ENCODE data around the gene PPDPF.
A peak's percentile ranks its signal among the peaks of the same experiment; 100 is the strongest.
"Not testable (repeated sequence)": the region's sequence is repeated elsewhere in the genome, so short reads cannot be mapped to it uniquely, and the experiment has no call there.

Gene PPDPF, protein sequence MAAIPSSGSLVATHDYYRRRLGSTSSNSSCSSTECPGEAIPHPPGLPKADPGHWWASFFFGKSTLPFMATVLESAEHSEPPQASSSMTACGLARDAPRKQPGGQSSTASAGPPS
- total RNA-seq = 22.4 to 23.7 reads per million in 2 donors

DNA sequence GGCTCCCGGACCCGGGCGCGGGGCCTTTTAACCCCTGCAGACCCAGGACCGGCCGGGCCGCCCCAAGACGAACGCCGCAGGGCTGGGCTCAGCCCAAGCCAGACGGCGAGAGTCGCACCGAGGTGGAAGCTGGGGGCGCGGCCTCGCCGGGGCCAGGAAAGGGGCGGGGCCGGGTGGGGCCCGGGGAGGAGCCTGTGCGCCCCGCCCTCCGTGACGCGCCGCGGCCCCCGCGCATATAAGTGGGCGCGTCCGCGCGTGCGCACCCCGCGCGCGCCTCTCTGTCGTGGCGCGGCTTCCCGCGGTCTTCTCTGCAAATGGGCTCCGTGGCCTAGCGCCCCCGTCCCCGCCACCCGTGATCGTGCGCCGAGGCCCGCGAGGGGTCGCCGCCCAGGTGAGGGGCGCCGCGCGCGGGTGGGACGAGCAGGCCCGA, at the start of gene PPDPF:
Gene PPDPF (plus strand): TSS at position 262 of the 430 bp plus-strand sequence. CDS start 544 bp downstream, outside the sequence.
- peak; percentile 82 for DNase-seq

DNA sequence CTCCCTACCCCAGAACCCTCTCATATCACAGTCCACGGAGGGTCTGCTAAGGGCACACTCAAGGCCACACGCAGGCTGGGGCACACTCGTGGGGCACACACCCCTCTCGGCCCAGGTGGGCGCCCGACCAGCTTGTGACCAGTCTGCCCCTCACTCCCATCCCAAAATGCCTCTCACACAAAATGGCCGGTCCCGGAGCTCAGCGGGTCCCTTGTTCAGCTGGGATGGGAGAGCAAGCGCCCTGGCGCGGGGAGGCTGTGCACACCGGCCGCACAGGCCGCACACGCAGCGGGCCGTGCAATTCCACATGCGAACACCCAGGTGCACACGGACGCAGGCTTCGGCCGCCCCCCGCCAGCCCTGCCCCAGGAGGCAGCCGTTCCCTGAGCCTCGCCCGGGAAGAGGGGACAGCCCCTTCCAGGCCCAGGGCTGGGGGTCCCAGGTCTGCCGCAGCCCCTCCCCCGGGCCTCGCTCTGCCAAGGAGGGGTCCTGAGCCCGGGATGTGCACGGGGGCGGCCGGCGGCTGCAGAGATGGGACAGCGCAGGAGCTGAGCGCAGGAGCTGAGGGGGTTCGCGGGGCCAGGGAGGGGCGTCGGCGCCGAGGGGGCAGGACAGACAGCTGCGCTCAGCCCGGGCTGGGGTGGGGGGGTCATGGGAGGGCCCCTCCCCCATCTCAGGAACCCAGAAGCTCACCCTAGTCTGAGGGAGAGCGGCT, 49.4 kb upstream of the PPDPF start:
- no peak for DNase-seq

DNA sequence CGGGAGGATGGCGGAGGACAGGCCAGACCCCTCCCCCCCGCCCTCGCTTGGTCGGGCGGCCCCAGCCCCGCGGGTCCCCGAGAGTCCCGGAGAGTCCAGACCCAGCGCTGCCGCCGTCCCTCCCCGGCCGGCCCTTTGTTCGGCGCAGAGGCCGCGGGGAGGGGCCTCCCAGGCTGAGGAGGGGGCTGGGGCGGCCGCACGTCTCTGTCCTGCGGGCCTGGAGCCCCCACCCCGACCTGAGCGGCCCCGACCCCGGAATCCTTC, 48.9 kb upstream of the PPDPF start:
- DNase-seq = no peak

DNA sequence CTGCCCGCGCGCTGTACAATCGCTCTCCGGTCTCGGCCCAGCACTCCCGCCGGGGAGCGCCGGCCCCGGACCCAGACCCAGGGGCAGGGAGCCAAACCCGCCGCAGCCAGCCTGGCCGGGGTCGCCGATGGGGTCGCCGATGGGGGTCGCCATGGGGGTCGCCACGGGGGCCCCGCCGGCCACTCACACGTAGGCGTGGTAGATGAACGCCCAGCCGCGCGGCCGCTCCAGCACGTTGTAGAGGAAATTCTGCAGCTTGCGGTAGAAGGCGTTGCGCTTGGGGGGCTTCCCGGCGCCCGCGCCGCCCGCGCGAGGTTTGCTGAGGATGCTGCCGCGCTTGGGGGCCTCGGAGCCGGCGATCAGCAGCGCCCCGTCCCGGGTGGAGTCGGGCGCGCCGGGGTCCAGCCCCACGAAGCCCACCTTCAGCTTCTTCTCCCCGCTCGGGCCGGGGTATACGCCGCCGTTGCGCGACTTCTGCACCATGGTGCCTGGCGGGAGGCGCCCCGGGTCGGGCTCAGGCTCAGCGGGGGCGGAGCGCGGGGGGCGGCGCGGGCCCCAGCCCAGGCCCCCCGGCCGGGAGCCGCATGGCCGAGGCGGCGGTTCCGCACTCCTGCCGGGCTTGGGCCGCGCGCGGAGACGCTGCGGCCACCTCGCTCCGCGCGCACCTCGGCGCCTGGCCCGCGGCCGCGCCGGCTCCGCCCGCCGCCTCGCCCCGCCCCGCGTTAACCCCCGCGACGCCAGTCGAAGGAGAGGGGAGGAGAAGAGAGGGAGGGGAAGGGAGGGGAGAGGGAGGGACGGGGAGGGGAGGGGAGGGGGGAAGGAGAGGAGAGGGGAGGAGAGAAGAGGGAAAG, 48.4 kb upstream of the PPDPF start, which contains the start of gene KCNQ2:
Gene KCNQ2 (minus strand): TSS at position 675 of the 851 bp plus-strand sequence. CDS start 192 bp downstream, at position 483.
- DNase-seq = no peak

DNA sequence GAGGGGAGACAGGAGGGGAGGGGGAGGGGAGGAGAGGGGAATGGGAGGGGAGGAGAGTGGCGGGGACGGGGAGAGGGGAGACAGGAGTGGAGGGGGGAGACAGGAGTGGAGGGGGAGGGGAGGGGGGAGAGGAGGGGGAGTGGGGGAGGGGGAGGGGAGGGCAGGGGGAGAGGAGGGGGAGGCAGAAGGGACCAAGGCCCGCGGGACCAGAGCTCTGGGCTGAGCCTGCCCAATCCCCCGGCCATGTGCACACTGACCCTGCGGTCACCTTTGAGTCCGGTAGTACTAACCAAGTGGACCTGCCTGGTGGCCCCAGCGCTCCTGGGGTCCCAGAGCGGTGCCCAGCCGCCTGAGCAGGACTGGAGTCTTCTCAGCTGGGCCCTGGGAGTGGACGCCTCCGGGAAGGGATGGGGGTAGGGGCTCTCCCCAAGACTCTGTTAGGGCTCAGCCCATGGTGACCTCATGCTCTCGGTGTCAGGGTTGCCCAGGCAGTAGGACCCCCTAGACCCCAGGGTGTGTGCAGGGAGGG, 47.6 kb upstream of the PPDPF start:
- DNase-seq = no peak

DNA sequence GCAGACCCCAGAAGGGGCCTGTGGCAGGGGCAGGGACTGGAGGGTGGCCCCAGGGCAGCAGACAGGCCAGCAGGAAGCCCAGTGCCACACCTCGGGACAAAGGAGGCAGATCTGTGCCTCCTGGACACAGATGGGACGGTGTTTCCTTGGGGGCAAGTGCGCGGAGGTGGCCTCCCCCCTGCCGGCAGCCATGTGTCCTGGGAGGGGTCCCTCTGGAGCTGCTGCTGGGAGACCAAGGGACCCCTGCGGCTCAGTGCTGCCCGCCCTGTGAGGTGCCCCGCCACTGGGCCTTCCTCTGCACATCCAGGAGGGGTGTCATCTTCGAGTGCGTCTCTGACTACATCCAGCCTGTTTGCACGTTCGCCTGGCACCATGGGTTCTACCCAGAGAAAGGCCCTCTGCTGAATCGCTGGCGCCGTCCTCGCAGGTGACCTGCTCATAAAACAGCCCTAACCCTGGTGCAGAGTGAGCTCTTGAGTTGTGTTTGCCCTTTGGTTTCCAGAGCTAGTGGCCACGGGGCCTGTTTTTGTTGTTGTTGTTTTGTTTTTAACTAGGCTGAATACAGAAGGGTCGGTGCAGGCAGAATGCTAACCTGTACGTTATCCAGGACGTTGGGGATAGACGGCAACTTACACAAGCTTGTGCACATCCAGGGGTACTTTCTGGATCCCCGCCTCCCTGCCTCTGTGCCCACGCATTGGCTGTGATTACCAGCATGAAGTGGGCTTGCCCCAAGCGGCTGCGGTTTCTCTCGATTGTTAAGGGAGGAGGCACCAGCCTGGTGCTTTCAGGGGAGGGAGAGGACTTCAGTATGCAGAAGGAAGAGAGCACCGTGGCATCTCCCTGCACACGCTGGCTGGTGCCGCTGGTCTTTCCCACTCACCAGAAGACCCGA, 46.8 kb upstream of the PPDPF start:
- no peak for DNase-seq

DNA sequence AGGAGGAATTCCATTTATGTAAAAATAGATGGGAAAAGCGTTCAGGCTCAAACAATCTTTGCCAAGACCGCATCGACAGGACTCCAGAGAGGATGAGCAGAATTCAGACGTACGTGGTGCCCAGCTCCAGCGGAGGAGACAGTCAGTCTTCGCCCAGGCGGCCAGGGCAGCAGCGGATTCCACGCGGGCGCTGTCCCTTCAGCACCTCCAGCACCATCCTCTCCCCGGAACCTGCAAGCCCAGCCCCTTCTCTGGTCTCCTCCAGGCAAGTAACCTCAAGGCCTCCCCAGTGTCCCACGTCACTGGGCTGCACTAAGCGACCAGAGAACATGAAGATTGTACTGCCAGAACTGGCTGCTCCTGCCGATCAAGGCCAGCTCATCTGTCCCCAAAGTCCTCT, 45.4 kb upstream of the PPDPF start:
- DNase-seq = no peak

DNA sequence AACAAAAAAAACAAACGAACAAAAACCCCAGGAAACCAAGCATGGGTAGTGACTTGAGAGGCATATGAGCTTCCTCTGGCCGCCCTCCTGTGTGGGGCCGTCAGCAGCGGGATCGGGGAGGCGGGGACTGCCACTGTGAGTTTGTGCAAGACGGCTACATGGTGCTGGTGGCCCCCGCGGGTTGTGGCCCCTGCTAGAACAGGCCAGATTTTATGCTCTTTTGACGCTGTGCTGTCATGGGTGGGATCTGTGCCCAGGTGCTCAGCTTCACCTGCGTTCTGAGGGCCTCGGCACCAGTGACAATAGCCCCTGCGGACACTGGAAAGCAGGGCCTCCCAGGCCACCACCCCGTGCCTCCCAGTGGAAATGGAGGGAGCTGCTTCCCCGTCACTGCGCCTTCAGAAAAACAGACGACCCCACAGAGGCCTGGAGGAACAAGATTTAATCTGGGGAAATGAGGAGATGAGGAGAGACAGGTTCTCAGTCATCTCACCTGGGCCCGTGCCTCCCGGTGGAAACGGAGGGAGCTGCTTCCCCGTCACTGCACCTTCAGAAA, 43.4 kb upstream of the PPDPF start:
- DNase-seq = no peak

- DNase-seq = no peak
Observed at GRCh38 chr20:63477944-63478343, 42.6 kb upstream of the PPDPF start.

GRCh38 chr20:63478346-63479302, 41.9 kb upstream of the PPDPF start:
- no peak for DNase-seq

DNA sequence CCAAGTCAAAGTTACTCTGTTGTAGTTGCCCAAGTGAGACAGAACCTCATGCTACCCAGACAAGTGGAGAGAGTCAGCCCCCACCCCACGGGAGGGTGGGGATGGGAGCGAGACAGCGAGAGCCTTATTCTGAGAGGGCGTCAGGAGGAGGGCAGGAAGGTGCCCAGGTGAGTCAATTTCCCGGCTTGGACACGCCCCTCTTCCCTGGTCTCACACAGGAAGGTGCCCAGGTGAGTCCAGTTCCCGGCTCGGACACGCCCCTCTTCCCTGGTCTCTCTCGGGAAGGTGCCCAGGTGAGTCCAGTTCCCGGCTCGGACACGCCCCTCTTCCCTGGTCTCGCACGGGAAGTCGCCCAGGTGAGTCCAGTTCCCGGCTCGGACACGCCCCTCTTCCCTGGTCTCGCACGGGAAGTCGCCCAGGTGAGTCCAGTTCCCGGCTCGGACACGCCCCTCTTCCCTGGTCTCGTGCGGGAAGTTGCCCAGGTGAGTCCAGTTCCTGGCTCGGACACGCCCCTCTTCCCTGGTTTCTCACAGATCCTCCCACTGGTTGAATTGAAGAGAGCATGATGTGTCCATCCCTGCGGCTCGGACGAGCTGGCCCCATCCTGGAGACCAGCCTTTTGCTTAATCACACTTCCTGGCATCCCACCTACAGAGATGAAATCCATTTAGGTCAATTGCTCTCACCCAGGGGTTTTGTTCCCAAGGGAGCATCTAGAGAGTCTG, 40.7 kb upstream of the PPDPF start:
- DNase-seq = not testable (repeated sequence)

DNA sequence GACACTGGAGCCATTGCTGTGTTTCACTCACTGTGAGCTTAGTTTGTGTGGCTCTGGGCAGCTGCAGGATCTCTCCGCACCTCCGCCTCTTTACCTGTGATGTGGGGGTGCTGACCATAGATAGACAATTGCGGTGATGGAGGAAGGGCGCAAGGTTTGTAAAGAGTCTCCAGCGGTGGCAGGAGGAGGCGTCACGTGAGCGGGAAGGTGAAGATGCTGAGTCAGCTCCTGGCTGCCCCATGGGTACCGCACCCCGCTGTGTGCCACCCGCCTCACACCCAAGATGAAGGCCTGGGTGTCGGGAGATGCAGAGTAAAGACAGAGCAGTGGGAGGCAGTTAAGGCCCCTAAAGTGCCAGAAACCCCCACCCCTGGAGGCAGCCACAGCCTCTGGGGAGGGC, 39.1 kb upstream of the PPDPF start:
- DNase-seq = no peak

DNA sequence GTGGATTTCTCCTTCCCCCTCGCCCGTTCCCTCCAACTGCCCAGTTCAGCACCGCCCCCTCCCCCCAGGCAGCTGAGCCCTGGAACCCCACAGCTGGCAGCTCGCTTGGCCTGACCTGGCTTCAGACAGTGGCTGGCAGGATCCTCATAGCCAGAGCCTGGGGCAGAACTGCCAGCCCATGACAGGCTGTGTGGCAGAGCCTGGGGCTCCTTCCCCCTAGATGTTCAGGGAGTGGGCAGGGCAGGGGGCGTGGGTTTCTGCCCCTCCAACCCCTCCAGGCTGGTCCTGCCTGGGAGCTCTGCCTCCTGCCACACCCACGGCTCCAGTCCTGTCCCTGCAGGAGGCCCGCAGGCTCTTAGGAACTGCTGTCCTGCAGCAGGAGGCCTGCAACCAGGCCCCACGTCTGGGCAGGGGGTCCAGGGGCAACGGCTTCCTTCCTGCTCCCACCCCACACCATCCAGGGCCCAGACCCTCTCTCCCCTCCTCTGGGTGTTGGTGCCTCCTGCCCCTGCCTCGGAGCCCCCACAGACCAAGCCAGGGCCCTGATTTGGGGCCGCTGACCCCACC, 38.5 kb upstream of the PPDPF start:
- no peak for DNase-seq

DNA sequence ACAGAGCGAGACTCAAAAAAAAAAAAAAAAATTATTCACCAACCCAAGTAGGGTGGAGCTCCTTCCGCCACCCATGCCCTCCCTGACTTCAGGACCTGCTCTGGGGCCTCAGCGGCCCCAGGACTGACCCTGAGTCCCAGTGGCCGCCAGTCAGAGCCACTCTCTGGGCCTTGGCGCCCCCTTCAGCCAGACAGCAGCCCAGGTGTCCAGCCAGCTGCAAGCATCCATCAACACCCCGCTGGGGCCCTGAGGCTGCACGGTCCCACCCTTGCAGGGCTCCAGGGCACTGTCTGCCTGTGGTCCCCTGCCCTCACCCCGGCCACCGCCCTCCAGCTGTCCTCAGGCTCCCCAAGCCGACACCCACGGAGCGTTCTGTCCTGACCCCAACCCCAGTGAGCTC, 36.7 kb upstream of the PPDPF start:
- no peak for DNase-seq

DNA sequence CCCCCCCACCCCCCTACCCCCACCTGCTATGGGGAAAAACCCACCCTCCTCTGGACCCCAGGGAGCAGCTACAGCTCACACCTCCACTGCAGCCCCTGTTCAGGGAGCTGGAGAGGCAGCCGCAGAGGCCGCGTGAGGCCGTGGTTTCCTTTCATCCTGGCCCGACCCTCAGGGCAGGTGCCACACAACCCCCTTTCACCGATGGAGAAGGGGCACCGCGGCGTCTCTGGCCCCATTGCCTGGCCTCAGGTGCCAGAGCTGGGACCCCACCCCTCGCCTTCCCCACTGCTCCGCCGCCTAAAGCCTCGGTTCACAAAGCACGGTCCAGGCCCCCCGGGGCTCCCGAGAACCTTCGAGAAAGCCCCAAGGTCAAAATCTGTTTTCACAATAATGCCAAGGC, 36.3 kb upstream of the PPDPF start:
- DNase-seq = no peak

DNA sequence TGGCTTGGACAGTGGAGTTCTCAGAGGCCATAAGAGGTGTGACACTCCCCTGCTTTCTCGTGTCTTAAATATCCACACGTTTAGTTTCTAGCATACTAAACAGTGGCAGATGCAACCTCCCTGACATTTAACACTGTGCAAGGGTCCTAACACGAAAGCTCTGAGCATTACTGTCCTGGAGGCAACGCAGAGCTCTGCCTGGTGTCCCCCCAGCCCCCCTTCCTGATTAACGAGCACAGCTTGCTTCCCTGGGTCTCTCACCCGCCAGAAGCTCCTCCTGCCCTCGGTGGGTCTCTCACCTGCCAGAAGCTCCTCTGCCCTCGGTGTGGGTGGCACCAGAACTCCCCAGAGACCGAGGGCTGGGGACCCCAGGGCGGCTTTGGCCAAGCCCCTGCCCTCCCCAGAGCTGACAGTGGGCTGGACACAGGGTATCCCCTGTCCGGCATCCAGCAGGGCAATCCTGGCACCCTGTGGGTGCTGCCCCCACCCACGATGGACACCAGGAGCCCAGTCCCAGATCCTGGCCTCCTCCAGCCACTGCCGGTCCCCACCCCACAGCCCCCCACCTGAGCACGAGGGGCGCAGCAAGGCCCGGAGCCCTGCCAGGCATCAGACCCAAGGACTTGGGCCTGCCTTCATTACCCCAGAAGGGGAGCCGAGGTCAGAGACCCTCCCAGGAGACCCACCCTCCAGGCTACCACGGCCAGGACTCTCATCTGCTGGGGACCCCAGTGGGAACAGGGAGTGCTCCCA, 35.7 kb upstream of the PPDPF start:
- no peak for DNase-seq

GRCh38 chr20:63486300-63486855, 34.2 kb upstream of the PPDPF start:
- DNase-seq = no peak

GRCh38 chr20:63487116-63487764, 33.3 kb upstream of the PPDPF start:
- DNase-seq = no peak

Data from activated gamma-delta T cell (primary cell).